Liver (tissue), 9 donors: ENCODE measurements around the gene GPX3. TPM values are rescaled to one million over a fixed set of nuclear protein-coding genes. Genes with fewer than 3 reads are reported as not detected.

Experiments used
- DNase-seq: peaks from one replicate; pipeline ENCODE4 v3.0.0-alpha.2; 2017; ENCODE audit warnings: low spot score
- H3K27ac ChIP-seq, 2 donors: one replicate each; pipeline ENCODE4 v1.7.0; 2013; ENCODE audit warnings: inconsistent platforms in 2 of 2, low read length in 2 of 2, control low read depth in 1 of 2, low read depth in 1 of 2, mild to moderate bottlenecking in 1 of 2
- H3K27me3 ChIP-seq, 4 donors: one replicate each; pipeline versions ENCODE4 v1.6.1 to v1.7.0; 2013; ENCODE audit warnings: low read length in 3 of 4, inconsistent platforms in 1 of 4, mild to moderate bottlenecking in 1 of 4, moderate library complexity in 1 of 4; ENCODE audit not compliant: control insufficient read depth in 4 of 4, insufficient read depth in 4 of 4
- H3K36me3 ChIP-seq, 4 donors: one replicate each; pipeline versions ENCODE4 v1.6.1 to v1.7.0; 2013; ENCODE audit warnings: low read length in 3 of 4, mild to moderate bottlenecking in 3 of 4, low read depth in 1 of 4, moderate library complexity in 1 of 4; ENCODE audit not compliant: control insufficient read depth in 4 of 4, insufficient read depth in 3 of 4
- H3K4me1 ChIP-seq, 4 donors: one replicate each; pipeline versions ENCODE4 v1.6.1 to v1.7.0; 2013; ENCODE audit warnings: low read length in 3 of 4, mild to moderate bottlenecking in 3 of 4, moderate library complexity in 1 of 4; ENCODE audit not compliant: control insufficient read depth in 4 of 4, insufficient read depth in 4 of 4
- H3K4me3 ChIP-seq, 3 donors: one replicate each; pipeline versions ENCODE4 v1.6.1 to v1.7.0; 2013; ENCODE audit warnings: low read length in 3 of 3, control low read depth in 1 of 3, low read depth in 1 of 3, mild to moderate bottlenecking in 1 of 3
- H3K9ac ChIP-seq, 2 donors: one replicate each; pipeline ENCODE4 v1.7.0; 2013; ENCODE audit warnings: low read length in 2 of 2, mild to moderate bottlenecking in 2 of 2, moderate library complexity in 2 of 2, control low read depth in 1 of 2, low read depth in 1 of 2
- H3K9me3 ChIP-seq, 4 donors: one replicate each; pipeline versions ENCODE4 v1.6.1 to v1.7.0; 2013; ENCODE audit warnings: low read length in 3 of 4; ENCODE audit not compliant: control insufficient read depth in 4 of 4
- EGR1 ChIP-seq, 2 donors: IDR thresholded peaks; 2 replicates each; pipeline ENCODE4 v1.6.1; 2016 to 2018; ENCODE audit warnings: antibody characterized with exemption in 2 of 2, low read depth in 2 of 2
- FOXA1 ChIP-seq: IDR thresholded peaks from 2 replicates; pipeline ENCODE4 v1.6.1; 2016; ENCODE audit warnings: antibody characterized with exemption
- FOXA2 ChIP-seq: IDR thresholded peaks from 2 replicates; pipeline ENCODE4 v1.6.1; 2016; ENCODE audit warnings: antibody characterized with exemption
- GABPA ChIP-seq, 2 donors: IDR thresholded peaks in 1 of 2; conservative IDR thresholded peaks in 1 of 2; 2 replicates each; pipeline ENCODE4 v1.6.1; 2016; ENCODE audit warnings: antibody characterized with exemption in 2 of 2, mild to moderate bottlenecking in 1 of 2, moderate library complexity in 1 of 2
- HNF4A ChIP-seq, 2 donors: conservative IDR thresholded peaks; 2 replicates each; pipeline ENCODE4 v1.6.1; 2016; ENCODE audit warnings: antibody characterized with exemption in 2 of 2, mild to moderate bottlenecking in 2 of 2
- HNF4G ChIP-seq: IDR thresholded peaks from 2 replicates; pipeline ENCODE4 v1.6.1; 2016; ENCODE audit warnings: antibody characterized with exemption
- JUND ChIP-seq, 2 donors: IDR thresholded peaks; 2 replicates each; pipeline ENCODE4 v1.6.1; 2016; ENCODE audit warnings: antibody characterized with exemption in 2 of 2
- NR2F2 ChIP-seq: IDR thresholded peaks from 2 replicates; pipeline ENCODE4 v1.6.1; 2016; ENCODE audit warnings: antibody characterized with exemption
- RAD21 ChIP-seq, 2 donors: IDR thresholded peaks; 2 replicates each; pipeline ENCODE4 v1.6.1; 2016; ENCODE audit warnings: antibody characterized with exemption in 2 of 2, mild to moderate bottlenecking in 2 of 2
- RXRA ChIP-seq, 2 donors: IDR thresholded peaks; 2 replicates each; pipeline ENCODE4 v1.6.1; 2017 to 2018; ENCODE audit warnings: antibody characterized with exemption in 2 of 2, mild to moderate bottlenecking in 1 of 2
- SP1 ChIP-seq: IDR thresholded peaks from 2 replicates; pipeline ENCODE4 v1.6.1; 2018; ENCODE audit warnings: antibody characterized with exemption, mild to moderate bottlenecking
- TAF1 ChIP-seq: conservative IDR thresholded peaks from 2 replicates; pipeline ENCODE4 v1.6.1; 2016; ENCODE audit warnings: antibody characterized with exemption, mild to moderate bottlenecking
- YY1 ChIP-seq: IDR thresholded peaks from 2 replicates; pipeline ENCODE4 v1.6.1; 2016; ENCODE audit warnings: antibody characterized with exemption, mild to moderate bottlenecking
- WGBS: extraction: QIAGEN DNeasy Blood & Tissue Kit; methylation state at CpG from one replicate; pipeline ENCODE4 v1.1.7; 2013; 5-methylcytosine and 5-hydroxymethylcytosine counted together
- polyA plus RNA-seq, 2 donors: library from polyadenylated mRNA; stranded (reverse) in 1 of 2; unstranded in 1 of 2; fragments of 200-250 nt in 1 of 2; fragments of >200 nt in 1 of 2; fragmentation: Nextera tagmentation in 1 of 2; extraction: Ambion mirVana in 1 of 2; gene quantifications; one replicate each; pipeline versions ENCODE4 v1.2.1 to v1.2.3, GENCODE V29; 2013 to 2015
- total RNA-seq, 2 donors: library from RNA; depleted of rRNA; stranded (reverse); fragments of >200 nt; gene quantifications; one replicate each; pipeline ENCODE4 v1.2.3, GENCODE V29; 2014
- TF ChIP-seq, protein P1 (sequence below): IDR thresholded peaks from 2 replicates; pipeline ENCODE4 v1.6.1; 2016; ENCODE audit warnings: antibody characterized with exemption
- TF ChIP-seq, protein P2 (sequence below): IDR thresholded peaks from 2 replicates; pipeline ENCODE4 v1.6.1; 2016; ENCODE audit warnings: antibody characterized with exemption, mild to moderate bottlenecking
- TF ChIP-seq, protein P3 (sequence below): fragments of 150-350 bp; IDR thresholded peaks from 2 replicates; pipeline ENCODE4 v1.5.1; 2017; ENCODE audit warnings: improper control_type of control experiment, low read depth, low read length; ENCODE audit not compliant: missing input control
- TF ChIP-seq, protein P4 (sequence below): IDR thresholded peaks from 2 replicates; pipeline ENCODE4 v1.6.1; 2016; ENCODE audit warnings: antibody characterized with exemption
- TF ChIP-seq, protein P5 (sequence below): IDR thresholded peaks from 2 replicates; pipeline ENCODE4 v1.6.1; 2016; ENCODE audit warnings: antibody characterized with exemption
- donor health status: healthy.
- donor health status: healthy.
- donor health status: healthy.
- donor health status: healthy.
- donor health status: healthy.

The GPX3 gene
- total and polyA plus RNA-seq, 4 donors = 72.9 to 878 (median 237) TPM

DNA sequence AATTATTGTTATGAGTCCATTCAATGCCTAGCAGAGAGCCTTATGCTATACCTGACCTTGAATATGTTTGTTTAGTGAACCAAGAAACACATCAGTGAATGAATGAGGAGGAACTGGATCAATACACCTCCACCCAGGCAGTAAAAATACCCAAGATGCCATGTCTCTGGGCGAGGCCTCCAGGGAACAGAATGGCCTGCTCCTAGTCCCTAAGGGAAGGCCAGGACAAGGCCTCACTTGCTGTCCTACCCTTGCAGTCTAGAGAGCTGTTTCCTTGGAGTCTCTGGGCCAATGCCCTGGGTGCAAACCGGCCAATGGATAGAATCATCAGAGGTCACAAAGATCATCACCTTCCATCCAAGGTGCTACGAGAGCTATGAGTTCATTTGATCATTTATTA, 34.3 kb downstream of the GPX3 start:
- Histone ChIP-seq H3K4me1 (peaks cover 2 to 19% (median 12%) of the 10 kb centered on the region in 4 donors), H3K4me3 (no peak overlapping the region), H3K27me3 (no peaks in the 10 kb centered on the region), H3K9ac (no peak overlapping the region), H3K27ac (no peak overlapping the region), H3K36me3 (peaks cover 4 to 52% (median 37%) of the 10 kb centered on the region in 4 donors), H3K9me3 (no peaks in the 10 kb centered on the region)
- WGBS = 91% methylated on average over 3 of the region's 3 CpGs
- DNase-seq = no peak
- TF ChIP-seq GABPA (IDR thresholded peaks at IDR 0.05 in 1 of 2, conservative IDR thresholded peaks at IDR 0.05 in 1 of 2) = no peak
- TF ChIP-seq RAD21 (IDR thresholded peaks at IDR 0.05) = no peak
- TF ChIP-seq HNF4A (conservative IDR thresholded peaks at IDR 0.05) = no peak
- TF ChIP-seq, protein P1, sequence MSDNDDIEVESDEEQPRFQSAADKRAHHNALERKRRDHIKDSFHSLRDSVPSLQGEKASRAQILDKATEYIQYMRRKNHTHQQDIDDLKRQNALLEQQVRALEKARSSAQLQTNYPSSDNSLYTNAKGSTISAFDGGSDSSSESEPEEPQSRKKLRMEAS = no peak
- no peak for TF ChIP-seq HNF4G
- TF ChIP-seq, protein P2, sequence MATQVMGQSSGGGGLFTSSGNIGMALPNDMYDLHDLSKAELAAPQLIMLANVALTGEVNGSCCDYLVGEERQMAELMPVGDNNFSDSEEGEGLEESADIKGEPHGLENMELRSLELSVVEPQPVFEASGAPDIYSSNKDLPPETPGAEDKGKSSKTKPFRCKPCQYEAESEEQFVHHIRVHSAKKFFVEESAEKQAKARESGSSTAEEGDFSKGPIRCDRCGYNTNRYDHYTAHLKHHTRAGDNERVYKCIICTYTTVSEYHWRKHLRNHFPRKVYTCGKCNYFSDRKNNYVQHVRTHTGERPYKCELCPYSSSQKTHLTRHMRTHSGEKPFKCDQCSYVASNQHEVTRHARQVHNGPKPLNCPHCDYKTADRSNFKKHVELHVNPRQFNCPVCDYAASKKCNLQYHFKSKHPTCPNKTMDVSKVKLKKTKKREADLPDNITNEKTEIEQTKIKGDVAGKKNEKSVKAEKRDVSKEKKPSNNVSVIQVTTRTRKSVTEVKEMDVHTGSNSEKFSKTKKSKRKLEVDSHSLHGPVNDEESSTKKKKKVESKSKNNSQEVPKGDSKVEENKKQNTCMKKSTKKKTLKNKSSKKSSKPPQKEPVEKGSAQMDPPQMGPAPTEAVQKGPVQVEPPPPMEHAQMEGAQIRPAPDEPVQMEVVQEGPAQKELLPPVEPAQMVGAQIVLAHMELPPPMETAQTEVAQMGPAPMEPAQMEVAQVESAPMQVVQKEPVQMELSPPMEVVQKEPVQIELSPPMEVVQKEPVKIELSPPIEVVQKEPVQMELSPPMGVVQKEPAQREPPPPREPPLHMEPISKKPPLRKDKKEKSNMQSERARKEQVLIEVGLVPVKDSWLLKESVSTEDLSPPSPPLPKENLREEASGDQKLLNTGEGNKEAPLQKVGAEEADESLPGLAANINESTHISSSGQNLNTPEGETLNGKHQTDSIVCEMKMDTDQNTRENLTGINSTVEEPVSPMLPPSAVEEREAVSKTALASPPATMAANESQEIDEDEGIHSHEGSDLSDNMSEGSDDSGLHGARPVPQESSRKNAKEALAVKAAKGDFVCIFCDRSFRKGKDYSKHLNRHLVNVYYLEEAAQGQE = no peak
- no peak for TF ChIP-seq FOXA2
- TF ChIP-seq EGR1 (IDR thresholded peaks at IDR 0.05; ENCODE audit: low read depth in 2 of 2) = no peak
- no peak for TF ChIP-seq NR2F2
- TF ChIP-seq, protein P3, sequence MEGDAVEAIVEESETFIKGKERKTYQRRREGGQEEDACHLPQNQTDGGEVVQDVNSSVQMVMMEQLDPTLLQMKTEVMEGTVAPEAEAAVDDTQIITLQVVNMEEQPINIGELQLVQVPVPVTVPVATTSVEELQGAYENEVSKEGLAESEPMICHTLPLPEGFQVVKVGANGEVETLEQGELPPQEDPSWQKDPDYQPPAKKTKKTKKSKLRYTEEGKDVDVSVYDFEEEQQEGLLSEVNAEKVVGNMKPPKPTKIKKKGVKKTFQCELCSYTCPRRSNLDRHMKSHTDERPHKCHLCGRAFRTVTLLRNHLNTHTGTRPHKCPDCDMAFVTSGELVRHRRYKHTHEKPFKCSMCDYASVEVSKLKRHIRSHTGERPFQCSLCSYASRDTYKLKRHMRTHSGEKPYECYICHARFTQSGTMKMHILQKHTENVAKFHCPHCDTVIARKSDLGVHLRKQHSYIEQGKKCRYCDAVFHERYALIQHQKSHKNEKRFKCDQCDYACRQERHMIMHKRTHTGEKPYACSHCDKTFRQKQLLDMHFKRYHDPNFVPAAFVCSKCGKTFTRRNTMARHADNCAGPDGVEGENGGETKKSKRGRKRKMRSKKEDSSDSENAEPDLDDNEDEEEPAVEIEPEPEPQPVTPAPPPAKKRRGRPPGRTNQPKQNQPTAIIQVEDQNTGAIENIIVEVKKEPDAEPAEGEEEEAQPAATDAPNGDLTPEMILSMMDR = no peak
- TF ChIP-seq SP1 = no peak
- no peak for TF ChIP-seq FOXA1
- no peak for TF ChIP-seq YY1
- no peak for TF ChIP-seq TAF1
- TF ChIP-seq RXRA (IDR thresholded peaks at IDR 0.05) = no peak
- TF ChIP-seq, protein P4, sequence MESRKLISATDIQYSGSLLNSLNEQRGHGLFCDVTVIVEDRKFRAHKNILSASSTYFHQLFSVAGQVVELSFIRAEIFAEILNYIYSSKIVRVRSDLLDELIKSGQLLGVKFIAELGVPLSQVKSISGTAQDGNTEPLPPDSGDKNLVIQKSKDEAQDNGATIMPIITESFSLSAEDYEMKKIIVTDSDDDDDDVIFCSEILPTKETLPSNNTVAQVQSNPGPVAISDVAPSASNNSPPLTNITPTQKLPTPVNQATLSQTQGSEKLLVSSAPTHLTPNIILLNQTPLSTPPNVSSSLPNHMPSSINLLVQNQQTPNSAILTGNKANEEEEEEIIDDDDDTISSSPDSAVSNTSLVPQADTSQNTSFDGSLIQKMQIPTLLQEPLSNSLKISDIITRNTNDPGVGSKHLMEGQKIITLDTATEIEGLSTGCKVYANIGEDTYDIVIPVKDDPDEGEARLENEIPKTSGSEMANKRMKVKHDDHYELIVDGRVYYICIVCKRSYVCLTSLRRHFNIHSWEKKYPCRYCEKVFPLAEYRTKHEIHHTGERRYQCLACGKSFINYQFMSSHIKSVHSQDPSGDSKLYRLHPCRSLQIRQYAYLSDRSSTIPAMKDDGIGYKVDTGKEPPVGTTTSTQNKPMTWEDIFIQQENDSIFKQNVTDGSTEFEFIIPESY = no peak
- no peak for TF ChIP-seq JUND (IDR thresholded peaks at IDR 0.05)
- TF ChIP-seq, protein P5, sequence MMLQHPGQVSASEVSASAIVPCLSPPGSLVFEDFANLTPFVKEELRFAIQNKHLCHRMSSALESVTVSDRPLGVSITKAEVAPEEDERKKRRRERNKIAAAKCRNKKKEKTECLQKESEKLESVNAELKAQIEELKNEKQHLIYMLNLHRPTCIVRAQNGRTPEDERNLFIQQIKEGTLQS = no peak
